ENCODE results near the gene FAM13A.

FAM13A gene

DNA sequence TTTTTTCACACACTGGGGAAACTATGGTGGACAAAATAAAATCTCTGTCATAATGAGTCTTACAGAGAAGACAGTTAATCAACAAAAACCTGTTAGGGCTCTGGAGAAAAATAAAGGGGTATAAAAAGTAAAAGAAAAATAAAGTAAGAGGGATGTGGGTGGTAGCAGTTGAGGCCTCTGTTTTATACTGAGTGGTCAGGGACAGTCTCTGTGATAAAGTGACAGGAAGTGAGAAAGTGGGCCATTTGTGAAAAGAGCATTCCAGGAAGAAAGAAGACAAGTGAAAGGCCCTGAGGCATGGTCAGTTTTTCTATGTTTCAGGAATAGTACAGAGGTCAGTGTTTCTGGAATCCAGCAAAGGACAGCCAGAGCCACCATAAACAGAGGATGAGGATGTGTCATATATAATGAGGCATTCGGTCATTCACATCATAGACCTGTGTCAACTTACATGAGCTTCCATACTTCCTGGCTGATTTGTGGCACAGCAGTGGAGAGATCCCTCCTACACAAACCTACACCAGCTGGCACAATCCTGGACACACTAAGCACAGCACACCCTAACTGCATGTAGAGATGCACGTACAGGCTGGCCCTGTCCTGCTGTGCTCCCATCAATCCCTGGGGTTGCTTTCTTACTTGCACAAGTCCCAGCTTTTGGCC is 295.0 kb downstream of the FAM13A start:
- no peak for FAIRE-seq

DNA sequence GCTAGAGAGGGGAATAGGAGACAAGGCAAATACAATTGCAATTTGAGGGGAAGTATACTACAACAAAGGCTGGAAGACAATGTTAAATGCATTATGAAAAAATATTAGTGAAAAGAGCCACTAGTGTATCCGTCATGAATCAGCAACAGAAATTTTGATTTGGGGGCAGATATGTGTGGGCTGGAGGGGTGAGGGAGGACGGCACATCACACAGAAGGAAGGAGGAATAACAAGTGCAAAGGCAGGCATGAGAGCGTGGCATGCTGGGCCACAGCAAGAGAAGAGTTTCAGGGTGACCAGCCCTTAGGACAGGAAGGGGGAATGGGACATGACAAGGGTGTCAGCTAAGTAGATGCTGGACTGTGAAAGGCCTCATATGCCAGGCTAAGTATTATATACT is 295.6 kb downstream of the FAM13A start:
- no peak for FAIRE-seq

DNA sequence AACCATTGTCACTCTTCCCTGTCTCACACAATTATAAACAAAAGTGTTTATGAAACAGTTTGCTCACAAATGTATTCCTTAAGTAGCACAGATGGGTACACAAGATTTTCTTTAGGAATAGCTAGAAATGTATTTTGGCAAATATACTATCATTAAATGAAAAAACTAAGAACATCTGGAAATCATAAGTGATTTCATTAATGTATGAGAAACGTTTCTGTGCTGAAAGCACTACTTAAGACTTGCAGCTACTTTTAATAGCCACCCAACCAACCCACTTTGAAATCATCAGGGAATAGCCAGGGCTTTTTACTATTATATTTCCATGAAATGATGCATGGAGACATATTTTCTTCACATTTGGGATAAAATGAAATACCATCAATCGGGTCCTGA is 297.1 kb downstream of the FAM13A start:
- no peak for FAIRE-seq

DNA sequence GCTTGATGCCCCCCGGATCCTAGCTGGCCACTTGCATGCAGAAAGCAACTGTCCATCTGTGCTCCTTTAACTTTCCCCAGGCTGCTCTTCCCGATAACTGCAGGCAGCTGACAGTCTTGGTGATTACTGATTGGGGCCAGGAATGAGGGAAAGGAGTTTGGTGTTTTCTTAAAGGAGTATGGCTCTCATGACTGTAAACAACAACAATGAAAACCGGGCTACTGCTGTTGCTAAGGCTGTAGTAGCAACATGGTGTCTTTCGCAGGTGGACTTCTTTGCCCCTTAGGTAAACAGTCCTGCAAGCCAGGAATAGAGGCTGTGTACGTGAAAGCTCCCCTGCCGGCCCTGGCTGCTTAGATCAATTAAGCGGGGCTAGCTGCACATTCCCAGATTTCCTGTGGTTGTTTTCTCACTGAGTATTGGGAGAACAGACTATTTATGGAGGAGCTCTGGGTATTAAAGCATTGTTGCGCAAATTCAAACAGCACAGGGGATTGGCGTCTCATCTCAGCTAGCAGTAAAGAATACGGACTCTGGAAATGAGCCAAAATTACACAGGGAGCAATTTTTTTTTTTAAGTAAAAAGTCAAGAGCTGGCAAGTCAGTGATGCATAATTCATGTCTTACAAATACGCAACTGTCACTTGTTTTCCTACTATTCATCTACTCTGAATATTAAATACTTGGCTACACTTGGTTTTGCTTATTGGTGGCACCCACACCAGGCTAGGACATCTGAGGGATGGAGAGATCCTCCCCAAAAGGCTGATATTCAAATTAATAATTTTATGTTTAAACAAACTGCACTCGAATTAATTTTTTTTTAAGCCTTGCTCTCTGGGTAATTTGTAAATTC is 297.7 kb downstream of the FAM13A start:
- no peak for FAIRE-seq

DNA sequence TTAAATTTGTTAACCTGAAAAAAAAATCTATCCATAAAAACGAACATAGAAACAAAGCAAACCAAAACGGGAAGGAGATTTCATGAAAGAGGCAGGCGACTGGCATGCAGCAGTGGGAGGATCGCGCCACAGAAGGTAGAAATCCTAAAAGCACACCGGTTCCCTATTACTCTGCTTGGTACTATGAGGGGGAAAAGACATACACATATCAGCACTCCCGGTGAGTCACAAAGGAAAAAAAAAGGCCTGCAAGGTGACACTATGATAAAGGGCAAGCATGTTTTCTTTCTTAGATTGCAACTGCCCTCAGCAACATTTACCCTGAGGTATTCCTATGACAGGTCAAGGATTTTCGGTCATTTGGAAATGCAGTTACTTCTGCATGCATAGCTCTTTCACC is 298.7 kb downstream of the FAM13A start:
- no peak for FAIRE-seq

DNA sequence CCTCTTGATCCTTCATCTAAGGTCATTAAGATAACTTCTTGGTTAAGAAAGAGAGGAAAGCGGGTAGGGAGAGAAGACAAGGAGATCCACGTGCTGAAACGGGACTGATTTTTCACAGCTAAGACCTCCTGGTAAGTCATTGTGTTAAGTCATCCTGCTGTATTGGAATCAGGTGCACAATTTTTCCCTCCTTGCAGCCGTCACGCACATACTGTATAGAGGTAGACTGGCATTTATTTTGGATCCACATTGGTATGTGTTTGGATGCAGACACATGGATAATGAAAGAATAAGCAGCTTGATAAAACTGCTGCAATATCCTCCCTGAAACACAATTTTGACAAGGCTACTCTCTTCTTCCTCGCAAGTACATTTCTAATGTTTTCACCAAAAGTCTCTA is 299.2 kb downstream of the FAM13A start:
- no peak for FAIRE-seq

DNA sequence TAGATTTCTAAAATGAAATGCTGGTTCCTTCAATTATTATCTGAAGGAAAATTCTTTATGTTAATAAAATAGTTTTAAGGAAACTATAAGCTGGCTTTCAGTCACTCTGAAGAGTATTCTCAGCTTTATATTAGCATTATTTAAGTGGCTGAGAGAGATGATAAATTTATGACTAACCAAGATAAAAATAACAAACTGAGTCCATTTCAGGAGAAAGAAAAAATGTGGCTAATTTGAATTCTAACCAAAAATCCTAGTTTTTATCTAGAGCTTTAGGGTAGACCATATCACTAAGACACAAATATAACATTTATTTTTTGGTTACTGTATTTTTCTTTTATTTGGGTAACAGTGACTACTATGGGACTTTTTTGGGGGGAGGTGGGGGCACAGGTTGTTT is 299.9 kb downstream of the FAM13A start:
- no peak for FAIRE-seq

DNA sequence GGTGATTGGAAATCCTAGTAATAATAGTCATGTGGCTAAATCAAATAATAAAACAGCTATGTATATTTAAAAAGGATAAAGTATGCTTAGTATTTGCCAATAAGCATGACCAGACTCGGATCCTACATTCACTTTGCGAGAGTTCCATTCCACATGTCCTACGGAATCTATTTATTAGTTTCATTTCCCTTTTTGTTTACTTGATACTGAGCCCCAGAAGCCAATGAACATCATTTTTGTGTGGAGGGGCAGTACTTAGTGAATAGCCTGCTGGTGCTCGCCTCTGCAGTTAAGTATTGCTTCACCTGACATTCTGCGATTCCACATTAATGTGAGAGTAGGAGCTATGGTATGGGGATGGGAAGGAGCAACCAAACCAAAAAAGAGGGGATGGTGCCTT is 300.8 kb downstream of the FAM13A start:
- no peak for FAIRE-seq

DNA sequence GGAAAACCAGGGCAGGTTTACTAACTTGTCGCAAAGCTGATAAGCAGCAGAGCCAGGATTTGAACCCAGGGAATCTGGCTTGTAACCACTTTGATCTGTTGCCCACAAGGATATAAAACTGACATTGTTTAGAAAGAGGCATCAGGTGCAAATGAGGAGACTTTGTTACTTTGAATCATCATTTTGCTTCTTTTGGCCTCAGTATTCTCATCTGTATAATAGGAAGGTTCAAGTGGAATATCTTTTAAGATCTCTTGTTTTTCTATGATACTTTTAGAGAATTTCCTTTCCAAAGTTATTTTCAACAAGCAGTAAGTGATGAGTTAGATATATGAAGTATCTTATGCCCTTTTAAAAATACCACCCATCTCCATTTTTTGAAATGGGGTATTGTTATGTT is 301.5 kb downstream of the FAM13A start:
- no peak for FAIRE-seq

DNA sequence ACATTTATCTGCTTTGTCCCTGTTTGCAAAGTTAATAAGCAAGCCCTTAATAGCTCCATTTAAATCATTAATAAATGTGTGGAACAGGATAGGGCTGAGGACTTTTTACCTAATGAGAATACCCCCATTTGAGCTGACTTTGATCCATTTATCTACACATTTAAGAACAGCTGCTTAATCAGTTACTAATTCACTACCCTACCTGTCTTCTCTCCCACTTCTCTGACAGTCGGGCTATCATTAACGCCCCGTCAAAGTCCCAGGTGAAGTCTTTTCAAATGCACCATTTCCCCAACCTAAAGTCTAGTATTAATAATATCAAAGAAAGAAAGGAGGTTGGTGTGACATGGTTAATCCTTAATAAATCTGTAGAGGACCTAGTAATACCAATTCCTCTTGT is 302.2 kb downstream of the FAM13A start:
- FAIRE-seq: no peak

DNA sequence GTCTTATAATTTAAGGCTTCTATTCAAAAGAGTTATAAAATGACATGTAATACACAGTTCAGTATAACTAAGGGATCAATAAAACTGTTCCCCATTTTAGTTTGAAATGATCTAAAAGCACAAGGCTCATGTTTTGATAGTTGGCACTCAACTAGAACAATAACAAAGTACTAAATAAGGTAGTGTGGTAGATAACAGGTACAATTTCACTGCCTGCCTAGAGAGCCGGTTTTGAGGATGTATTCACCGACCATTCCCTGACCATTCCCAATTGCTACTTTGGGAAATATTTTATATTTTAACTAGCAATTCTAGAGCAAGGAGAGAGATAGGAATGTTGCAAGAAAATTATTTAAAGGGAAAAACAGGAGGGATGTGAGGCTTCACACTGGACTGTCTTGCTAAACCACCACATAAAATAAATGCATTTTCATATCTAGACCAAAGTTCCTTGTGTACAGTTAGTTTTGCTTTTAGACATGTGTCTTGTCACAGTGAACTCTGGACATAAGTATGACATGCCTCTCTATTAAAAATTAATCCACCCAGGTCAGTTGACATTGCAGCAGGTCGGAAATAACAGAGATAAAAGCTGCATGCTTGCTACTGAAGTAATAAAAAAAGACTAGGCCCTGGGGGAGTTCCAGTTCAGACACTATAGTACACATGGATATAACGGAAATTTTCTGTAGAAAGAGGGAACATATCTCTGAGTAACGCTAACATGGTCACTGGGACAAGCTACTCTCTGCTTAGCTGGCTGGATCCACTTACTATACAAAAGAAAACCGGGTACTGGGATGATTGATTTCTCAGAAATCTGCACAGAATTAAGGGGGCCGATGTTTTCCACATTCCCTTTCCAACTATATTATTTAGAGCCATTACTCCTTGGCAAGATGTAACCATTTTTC is 303.1 kb downstream of the FAM13A start:
- no peak for FAIRE-seq

DNA sequence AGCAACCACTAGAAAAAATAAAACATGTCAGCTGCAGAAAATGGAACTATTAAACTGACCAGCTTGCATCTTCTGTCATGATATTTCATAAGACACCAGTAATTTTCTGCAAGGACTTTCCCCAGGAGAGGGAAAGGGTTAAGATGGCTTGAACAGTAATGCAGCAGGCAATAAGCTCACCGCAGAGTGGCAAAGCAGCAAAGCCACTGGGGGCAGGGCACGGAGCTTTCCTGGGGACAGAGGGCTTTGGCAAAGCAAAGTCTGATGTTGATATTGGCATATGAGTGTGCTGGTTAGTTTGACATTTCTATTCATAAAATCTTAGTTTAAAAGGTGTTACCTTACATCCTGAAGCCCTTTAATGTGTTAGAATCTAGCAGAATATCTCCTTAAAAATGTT is 304.2 kb downstream of the FAM13A start:
- FAIRE-seq: no peak

DNA sequence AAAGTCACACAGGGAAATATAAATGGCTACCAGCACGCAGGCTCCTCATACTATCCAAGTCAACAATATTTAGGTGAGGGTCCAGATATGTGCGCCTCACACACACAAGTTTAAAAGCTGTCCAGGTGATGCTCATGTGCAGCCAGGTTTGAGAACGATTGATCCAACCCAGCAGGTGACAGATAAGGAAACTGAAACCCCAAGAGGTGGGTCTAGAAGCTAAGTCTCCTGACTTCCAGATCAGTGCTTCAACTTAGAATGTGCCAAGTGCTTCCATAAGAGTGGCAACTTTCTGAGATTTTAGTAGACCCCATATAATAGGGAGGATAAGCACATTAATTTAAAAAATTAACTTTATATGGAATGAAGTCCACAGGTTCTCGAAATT is 304.9 kb downstream of the FAM13A start:
- no peak for FAIRE-seq

DNA sequence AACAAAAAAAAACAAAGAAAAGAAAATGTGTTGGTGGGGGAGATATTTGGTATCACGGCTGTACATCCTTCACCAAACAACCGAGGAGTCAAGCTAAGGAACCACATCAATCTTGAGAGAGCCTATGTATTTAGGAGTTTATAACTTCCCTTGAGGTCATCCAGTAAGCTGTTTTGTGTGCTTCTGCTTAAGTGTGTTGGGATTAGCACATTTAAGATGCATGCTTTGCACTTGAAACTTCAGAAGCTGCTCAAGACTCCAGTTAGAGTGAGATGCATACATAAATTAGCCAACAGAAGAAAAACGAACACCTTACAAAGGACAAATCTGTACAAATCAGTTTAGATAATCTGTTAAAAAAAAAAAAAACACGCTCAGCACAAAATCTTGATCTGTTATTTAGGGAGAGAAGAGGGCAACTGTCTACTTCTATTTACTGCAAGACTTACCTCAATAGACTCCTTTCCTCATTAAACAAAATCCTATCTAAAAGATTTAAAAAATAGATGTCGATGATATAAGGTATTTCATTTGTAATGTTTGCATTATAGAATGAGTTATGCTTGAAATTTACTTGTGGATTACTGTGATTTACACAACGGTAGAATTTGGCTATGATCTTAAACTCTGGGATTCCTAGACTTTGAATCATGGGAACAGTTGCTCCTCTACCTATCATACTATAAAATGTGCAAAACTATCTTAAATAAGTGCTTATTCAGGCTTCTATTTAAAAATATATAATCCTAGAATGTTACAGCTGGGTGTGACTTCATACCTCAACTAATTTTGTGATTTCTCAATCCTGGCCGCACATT is 305.5 kb downstream of the FAM13A start:
- no peak for FAIRE-seq

DNA sequence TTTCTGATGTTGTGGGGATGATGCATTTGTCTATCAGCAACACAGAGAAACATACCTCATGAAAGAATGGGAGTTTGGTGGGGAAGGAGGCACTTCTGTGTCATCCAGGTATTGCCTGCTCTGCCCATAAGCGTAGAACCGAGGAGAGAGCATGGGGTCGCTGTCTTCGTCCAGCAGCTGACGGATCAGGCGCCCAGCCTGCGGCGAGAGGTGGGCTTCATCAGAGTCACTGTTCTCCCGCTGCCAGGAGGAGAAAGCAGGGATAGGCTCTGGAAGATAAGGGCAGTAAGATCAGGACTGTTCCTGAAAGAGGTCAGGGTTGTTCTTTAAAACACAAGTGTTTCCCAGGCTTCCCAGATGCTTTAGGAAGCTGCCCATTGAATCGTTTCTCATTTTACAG is 306.6 kb downstream of the FAM13A start:
- no peak for FAIRE-seq

DNA sequence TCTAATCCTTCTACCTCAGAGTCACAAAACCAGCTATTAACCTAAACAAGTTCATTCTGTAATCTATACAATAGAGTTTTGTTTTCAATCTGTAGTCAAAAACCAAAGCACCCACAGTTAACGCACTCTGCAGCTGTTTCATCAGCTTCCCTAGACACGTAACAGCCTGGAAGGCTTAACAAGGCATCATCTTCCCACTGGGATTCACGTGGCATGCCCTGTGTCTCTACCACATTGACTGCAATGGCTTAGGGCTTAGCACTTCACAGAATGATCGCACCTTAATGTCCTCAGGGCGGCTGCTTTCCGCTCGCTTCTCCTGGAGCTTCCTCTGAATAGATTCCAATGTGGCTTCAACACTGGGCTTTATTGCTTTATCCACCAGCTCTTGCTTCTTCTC is 309.6 kb downstream of the FAM13A start:
- FAIRE-seq: no peak

DNA sequence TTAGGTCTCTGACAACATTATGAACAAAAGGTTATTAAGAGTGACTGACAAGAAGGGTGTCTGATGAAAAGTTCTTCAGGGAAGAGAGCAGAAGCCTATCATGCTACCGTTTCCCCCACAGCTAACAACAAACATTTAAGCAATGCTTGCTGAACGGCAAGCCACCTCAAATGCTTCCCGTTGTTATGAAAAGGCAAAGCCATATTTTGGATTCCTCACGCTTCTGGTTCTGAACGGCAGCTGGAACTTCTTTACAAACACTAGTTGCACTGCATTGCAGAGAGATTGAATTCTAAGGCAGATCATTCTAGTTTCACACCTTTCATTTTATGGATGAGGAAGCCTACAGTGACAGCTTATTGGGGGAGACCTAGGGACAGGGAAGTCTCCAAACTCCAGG is 310.8 kb downstream of the FAM13A start:
- no peak for FAIRE-seq

DNA sequence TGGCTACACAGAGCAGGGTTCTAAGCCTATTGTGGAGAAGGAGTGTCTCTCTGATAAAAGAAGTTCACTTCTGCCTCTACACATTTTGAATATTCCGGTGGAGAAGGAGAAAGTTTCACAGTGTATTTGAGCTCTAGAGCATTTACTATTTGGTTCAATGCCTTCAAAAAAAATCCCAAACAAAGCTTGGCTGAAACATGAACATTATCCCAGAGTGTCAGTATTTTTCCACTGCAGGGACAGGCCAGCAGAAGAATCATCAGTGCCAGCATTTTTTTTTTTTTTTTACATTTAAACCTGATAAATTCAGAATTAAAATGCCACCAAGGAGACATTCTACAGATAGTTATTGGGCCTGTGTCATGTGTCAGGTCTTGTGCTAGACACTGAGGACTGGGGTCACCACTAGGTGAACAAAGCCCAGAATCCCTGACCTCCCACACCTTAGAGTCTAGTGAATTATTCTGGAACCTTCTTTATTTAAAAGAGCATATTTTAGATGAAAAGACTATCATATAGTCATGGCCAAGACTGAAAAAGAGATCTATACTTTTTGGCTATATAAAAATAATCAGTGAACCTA is 311.3 kb downstream of the FAM13A start:
- no peak for FAIRE-seq

DNA sequence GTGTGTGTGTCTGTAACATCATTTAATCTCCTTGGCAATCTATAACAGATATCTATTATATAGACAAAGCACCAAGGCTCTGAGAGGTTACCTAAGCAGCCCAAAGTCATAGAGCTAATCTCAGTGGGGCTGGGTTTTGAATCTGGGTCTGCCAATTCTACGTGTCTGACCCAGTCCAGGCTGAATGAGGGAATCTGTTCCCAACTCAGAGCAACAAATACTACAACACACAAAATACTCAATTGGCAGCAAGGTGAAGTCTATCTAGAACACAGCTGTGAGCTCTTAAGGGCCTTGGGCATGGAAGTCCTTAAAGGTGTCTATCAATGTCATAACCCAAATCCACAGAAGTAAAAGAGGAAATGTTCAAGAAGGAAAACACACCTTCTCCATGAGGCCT is 311.8 kb downstream of the FAM13A start:
- FAIRE-seq: no peak

DNA sequence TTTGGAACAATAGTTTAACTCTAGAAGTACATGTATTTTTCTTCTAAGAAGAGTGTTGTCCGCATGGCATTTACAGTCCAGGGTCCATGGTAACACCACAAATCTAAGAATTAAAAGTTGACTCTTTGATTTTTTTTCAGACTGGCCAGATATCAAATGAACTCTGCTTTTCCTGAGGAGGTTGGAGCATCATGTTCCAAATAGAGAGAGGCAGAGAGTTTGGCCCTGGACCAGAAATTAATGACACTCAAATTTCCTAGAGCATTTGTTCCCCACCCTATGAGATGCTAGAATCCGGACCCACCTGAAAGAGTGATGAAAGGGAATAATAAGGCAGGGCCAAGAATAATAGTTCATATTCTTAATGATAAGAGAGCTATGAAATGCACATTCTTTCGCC is 312.4 kb downstream of the FAM13A start:
- FAIRE-seq: no peak

DNA sequence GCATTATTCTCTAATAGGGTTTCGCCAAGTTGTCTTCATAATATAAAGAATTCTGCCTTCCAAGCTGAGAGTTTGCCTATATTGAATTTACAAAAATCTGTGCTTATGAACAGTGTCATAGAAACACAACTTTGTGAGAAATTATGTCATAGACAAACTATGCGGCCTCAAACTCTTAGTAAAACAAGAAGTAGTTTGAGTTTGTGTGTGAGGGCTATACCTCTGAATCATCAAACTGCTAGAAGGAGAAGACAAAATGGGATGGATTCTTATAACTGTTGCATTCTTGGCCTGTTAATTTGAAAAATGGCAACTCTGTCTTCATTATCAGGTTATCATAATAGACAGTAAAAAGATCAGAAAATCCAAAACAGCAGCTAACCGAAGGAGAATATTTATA is 313.3 kb downstream of the FAM13A start:
- no peak for FAIRE-seq

DNA sequence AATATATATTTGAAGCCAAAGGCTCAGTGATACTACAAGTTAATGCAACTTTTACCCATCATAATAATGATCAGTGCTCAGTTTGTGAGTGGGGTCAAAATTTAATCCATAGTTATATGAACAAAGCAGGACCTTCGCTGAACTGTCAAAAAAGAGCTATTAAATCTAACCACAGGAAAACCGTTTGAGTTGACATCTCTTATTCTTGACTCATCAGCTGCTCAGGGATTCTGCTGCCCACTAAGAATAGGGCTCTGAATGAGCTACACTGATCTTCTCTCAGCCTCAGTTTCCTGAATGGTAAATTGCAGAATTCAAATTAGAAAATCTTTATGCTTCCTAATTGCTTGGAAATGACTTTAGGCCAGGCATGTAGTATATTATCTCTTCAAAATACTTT is 314.4 kb downstream of the FAM13A start:
- FAIRE-seq: no peak

Measured in A204.1 (cell line).